Panc1 (cell line): Measurements from ENCODE around the gene SESN2. TPM values are rescaled to one million over a fixed set of nuclear protein-coding genes. Genes with fewer than 3 reads are reported as not detected.

Experiments
- ATAC-seq: fragments of 200-7000 bp; cut with Tn5 transposase; 2 replicates; pipeline ENCODE4 v1.9.1; 2020; ENCODE audit warnings: mild to moderate bottlenecking, moderate library complexity
- BruUV-seq: library from RNA; stranded (reverse); fragments of 400-500 nt; replicated peaks from 2 replicates; lab custom pipeline; 2021; lab: Mats Ljungman, UMichigan
- CTCF ChIA-PET: fragments of 300-600 bp; sonication (Branson Sonifier 250); formaldehyde crosslinking; loops from one replicate; lab custom pipeline; 2022; ENCODE audit warnings: antibody characterized with exemption; lab: Charles Lee
- POLR2A ChIA-PET: fragments of 300-600 bp; sonication (Branson Sonifier 250); formaldehyde crosslinking; loops from one replicate; lab custom pipeline; 2022; ENCODE audit warnings: antibody characterized with exemption; lab: Charles Lee
- DNase-seq: peaks from one replicate; pipeline ENCODE4 v3.0.0-alpha.2; 2010; ENCODE audit warnings: low read depth, low spot score
- H3K27ac ChIP-seq: 2 replicates; pipeline ENCODE4 v1.5.1; 2011; ENCODE audit warnings: mild to moderate bottlenecking, low read length, inconsistent platforms
- H3K27me3 ChIP-seq: fragments of 200-500 bp; sonication (Bioruptor generic); 2 replicates; pipeline ENCODE4 v1.6.0; 2014; ENCODE audit warnings: low read length, inconsistent platforms; ENCODE audit not compliant: control insufficient read depth, insufficient read depth
- H3K36me3 ChIP-seq: fragments of 200-500 bp; sonication (Bioruptor generic); 2 replicates; pipeline ENCODE4 v1.5.1; 2014; ENCODE audit warnings: inconsistent platforms, mild to moderate bottlenecking, low read length, moderate library complexity; ENCODE audit not compliant: control insufficient read depth, insufficient read depth
- H3K4me1 ChIP-seq: 2 replicates; pipeline ENCODE4 v1.5.1; 2011; ENCODE audit warnings: inconsistent platforms, mild to moderate bottlenecking, low read length, moderate library complexity; ENCODE audit not compliant: control insufficient read depth, insufficient read depth
- H3K4me3 ChIP-seq, 2 experiments: 2 replicates each; pipeline ENCODE4 v1.5.1; 2011 to 2012; ENCODE audit warnings: low read depth in 2 of 2, low read length in 2 of 2, mild to moderate bottlenecking in 2 of 2, inconsistent platforms in 1 of 2, moderate library complexity in 1 of 2
- H3K9me3 ChIP-seq: fragments of 200-500 bp; sonication (Bioruptor generic); 2 replicates; pipeline ENCODE4 v1.5.1; 2014; ENCODE audit warnings: low read depth, mild to moderate bottlenecking, inconsistent platforms, low read length, moderate library complexity; ENCODE audit not compliant: control insufficient read depth, insufficient read depth
- CTCF ChIP-seq: fragments of 450-650 bp; IDR thresholded peaks from 2 replicates; pipeline ENCODE4 v1.5.1; 2017; ENCODE audit warnings: mild to moderate bottlenecking
- POLR2AphosphoS5 ChIP-seq: IDR thresholded peaks from 2 replicates; pipeline ENCODE4 v1.6.1; 2012; ENCODE audit warnings: mild to moderate bottlenecking, low read depth, low read length, moderate library complexity
- REST ChIP-seq, 2 experiments: IDR thresholded peaks; 2 replicates each; pipeline ENCODE4 v1.6.1; 2011 to 2012; ENCODE audit warnings: low read depth in 2 of 2, control low read depth in 1 of 2, low read length in 1 of 2, mild to moderate bottlenecking in 1 of 2, moderate library complexity in 1 of 2; ENCODE audit not compliant: insufficient read depth in 1 of 2
- SIN3A ChIP-seq: IDR thresholded peaks from 2 replicates; pipeline ENCODE4 v1.6.1; 2012; ENCODE audit warnings: low read depth, mild to moderate bottlenecking, low read length, moderate library complexity, borderline replicate concordance; ENCODE audit not compliant: insufficient read depth
- TCF7L2 ChIP-seq: IDR thresholded peaks from 2 replicates; pipeline ENCODE4 v1.6.1; 2011; ENCODE audit warnings: mild to moderate bottlenecking, low read depth, low read length, inconsistent platforms
- in situ Hi-C: cut with HindIII; loops from 2 replicates; pipeline ENCODE4 v1.10.0; 2016; ENCODE audit warnings: low sequenced_read_pairs, low pct_unique_long_range_greater_than_20kb
- intact Hi-C: fragments of 100-400 bp; cut with micrococcal nuclease; formaldehyde crosslinking; loops from one replicate; pipeline ENCODE4 v1.10.0; 2022; ENCODE audit not compliant: unreplicated experiment
- total RNA-seq: library from RNA; stranded (reverse); gene quantifications from one replicate; pipeline ENCODE4 v1.2.1, GENCODE V29; 2021; ENCODE audit not compliant: unreplicated experiment

The SESN2 gene
- total RNA-seq, 1 experiment from 2014 or later: 19.7 TPM

- H3K36me3 ChIP-seq: no peaks in the 10 kb centered on the region
- BruUV-seq: no TSS peak
- no peak overlapping the region for H3K4me3 ChIP-seq
- H3K4me1 ChIP-seq: peaks cover 20% of the 10 kb centered on the region
- TF ChIP-seq TCF7L2 (no peak), POLR2AphosphoS5 (no peak), REST (IDR thresholded peaks at IDR 0.05; ENCODE audit: insufficient read depth in 1 of 2, low read depth in 2 of 2, low read length in 1 of 2) (no peak), SIN3A (no peak), CTCF (no peak)
- ChIA-PET CTCF (interaction anchor here (1.4 kb wide), 1 partner anchor 9 kb away, joined by 10 read pairs; no protein-coding TSS in a partner anchor), POLR2A (interaction anchor here (0.6 kb wide), 1 partner anchor 82 kb away, joined by 3 read pairs; no protein-coding TSS in a partner anchor)
- DNase-seq (no peak), ATAC-seq (no peak)
- no peaks in the 10 kb centered on the region for H3K27me3 ChIP-seq
- H3K9me3 ChIP-seq: no peaks in the 10 kb centered on the region
- in situ Hi-C loops: loop anchor here (10.0 kb wide), 1 partner anchor 87 kb away; no protein-coding TSS in a partner anchor
- intact Hi-C loops: no loop called here
- peak overlapping the region; percentile 88; the same call in 1 of the 2 replicates for H3K27ac ChIP-seq
Observed at GRCh38 chr1:28257736-28258135, 1.6 kb upstream of the SESN2 start.

DNA sequence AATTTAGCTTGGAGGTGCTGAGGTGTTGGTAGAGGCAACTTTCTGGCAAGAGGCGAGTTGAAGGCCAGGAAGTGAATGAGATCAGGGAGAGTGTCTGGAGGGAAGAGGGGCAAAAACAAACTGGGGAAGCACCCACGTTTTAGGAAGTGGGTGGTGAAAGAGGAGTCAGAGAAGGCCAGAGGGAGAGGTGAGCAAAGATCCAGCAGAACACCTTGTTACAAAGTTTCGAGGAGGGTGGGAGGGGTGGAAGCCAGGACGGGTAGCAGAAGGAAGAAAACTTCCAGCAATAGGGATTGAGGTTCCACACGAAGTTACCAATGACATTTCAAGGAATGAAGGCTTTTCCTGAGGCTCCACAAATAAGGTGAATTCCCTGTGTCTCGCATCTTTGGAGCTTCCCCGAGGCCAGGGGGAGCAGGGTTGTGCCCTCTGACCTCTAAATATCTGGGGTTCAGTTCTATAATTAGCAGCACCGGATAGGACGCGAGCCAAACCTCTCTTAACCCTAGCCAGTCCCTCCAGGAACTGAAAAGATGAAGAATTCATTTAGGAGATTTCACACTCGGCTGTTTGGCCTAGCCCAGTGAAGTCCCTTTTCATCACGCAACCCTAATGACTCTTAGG lies 578 bp upstream of the SESN2 start:
- DNase-seq: no peak
- ATAC-seq: peak; percentile 24; the same call in 1 of the 2 replicates
- in situ Hi-C loops (loop anchor here (10.0 kb wide), 1 partner anchor 86 kb away; no protein-coding TSS in a partner anchor), intact Hi-C loops (no loop called here)
- peak overlapping the region; percentile 80 to 98 for H3K4me3 ChIP-seq
- no peaks in the 10 kb centered on the region for H3K36me3 ChIP-seq
- peaks cover 26% of the 10 kb centered on the region for H3K4me1 ChIP-seq
- TF ChIP-seq CTCF (no peak), POLR2AphosphoS5 (no peak), TCF7L2 (no peak), REST (IDR thresholded peaks at IDR 0.05; ENCODE audit: insufficient read depth in 1 of 2, low read depth in 2 of 2, low read length in 1 of 2) (no peak), SIN3A (no peak)
- CTCF ChIA-PET: interaction anchor here (1.4 kb wide), 1 partner anchor 10 kb away, joined by 10 read pairs; no protein-coding TSS in a partner anchor
- TSS peak; percentile 92 for BruUV-seq
- H3K27me3 ChIP-seq: no peaks in the 10 kb centered on the region
- H3K27ac ChIP-seq: peak overlapping the region; percentile 88
- no peaks in the 10 kb centered on the region for H3K9me3 ChIP-seq
- POLR2A ChIA-PET: interaction anchor here (0.5 to 0.6 kb wide), 5 partner anchors 16 to 318 kb away, joined by 3 to 7 read pairs (median 3); no protein-coding TSS in a partner anchor
